SIG-M5 treated with dmso at 0.1 percent for 504 hours (cell line): ENCODE measurements around the gene PLEKHM1.
A peak's percentile ranks its signal among the peaks of the same experiment; 100 is the strongest.
"Not testable (repeated sequence)": the region's sequence is repeated elsewhere in the genome, so short reads cannot be mapped to it uniquely, and the experiment has no call there.

ENCODE experiments used
- DNase-seq: peaks from one replicate; lab custom pipeline; 2025; ENCODE audit not compliant: unreplicated experiment; lab: John Stamatoyannopoulos, UW

PLEKHM1 gene

GRCh38 chr17:45441526-45442310 lies 48.8 kb downstream of the PLEKHM1 start:
- DNase-seq = no peak

- DNase-seq = not testable (repeated sequence)
Observed at GRCh38 chr17:45440839-45441515, 49.5 kb downstream of the PLEKHM1 start.

- DNase-seq = peak; percentile 34
Observed at GRCh38 chr17:45440161-45440778, 50.3 kb downstream of the PLEKHM1 start.

GRCh38 chr17:45438931-45439610 lies 51.5 kb downstream of the PLEKHM1 start:
- DNase-seq = no peak

GRCh38 chr17:45437465-45438283 lies 52.8 kb downstream of the PLEKHM1 start:
- DNase-seq = no peak

GRCh38 chr17:45436625-45437464 lies 53.7 kb downstream of the PLEKHM1 start:
- DNase-seq = no peak

- no peak for DNase-seq
Observed at GRCh38 chr17:45436161-45436560, 54.4 kb downstream of the PLEKHM1 start.

- DNase-seq = no peak
Observed at GRCh38 chr17:45435481-45435880, 55.0 kb downstream of the PLEKHM1 start.

GRCh38 chr17:45433159-45433535 lies 57.4 kb downstream of the PLEKHM1 start:
- DNase-seq = no peak

- DNase-seq = peak; percentile 56
Observed at GRCh38 chr17:45432405-45433158, 57.9 kb downstream of the PLEKHM1 start, which contains the start of gene ARHGAP27. Gene ARHGAP27 (minus strand): TSS chr17:45432870. CDS start chr17:45430279, 2,591 bp downstream.

- peak; percentile 53 for DNase-seq
Observed at GRCh38 chr17:45431531-45432404, 58.8 kb downstream of the PLEKHM1 start.

GRCh38 chr17:45430738-45431530 lies 59.6 kb downstream of the PLEKHM1 start:
- no peak for DNase-seq

- DNase-seq = no peak
Observed at GRCh38 chr17:45430006-45430737, 60.3 kb downstream of the PLEKHM1 start.

GRCh38 chr17:45429339-45430005 lies 61.0 kb downstream of the PLEKHM1 start:
- DNase-seq = no peak

- DNase-seq = peak; percentile 61
Observed at GRCh38 chr17:45428931-45429338, 61.6 kb downstream of the PLEKHM1 start.
